Astrocyte (in vitro differentiated cells and primary cell): ENCODE data around the gene CDC42BPA.

Experiments used
- EZH2 ChIP-seq: IDR thresholded peaks from 2 replicates; pipeline ENCODE4 v1.6.1; 2012; ENCODE audit warnings: mild to moderate bottlenecking, low read length, inconsistent platforms; ENCODE audit not compliant: insufficient read depth
- TF ChIP-seq, protein P1 (sequence below): IDR thresholded peaks from 2 replicates; pipeline ENCODE4 v1.5.1; 2011; ENCODE audit warnings: low read depth, mild to moderate bottlenecking, inconsistent platforms, low read length, moderate library complexity; ENCODE audit not compliant: insufficient read depth

- no peak for TF ChIP-seq EZH2
- TF ChIP-seq, protein P1, sequence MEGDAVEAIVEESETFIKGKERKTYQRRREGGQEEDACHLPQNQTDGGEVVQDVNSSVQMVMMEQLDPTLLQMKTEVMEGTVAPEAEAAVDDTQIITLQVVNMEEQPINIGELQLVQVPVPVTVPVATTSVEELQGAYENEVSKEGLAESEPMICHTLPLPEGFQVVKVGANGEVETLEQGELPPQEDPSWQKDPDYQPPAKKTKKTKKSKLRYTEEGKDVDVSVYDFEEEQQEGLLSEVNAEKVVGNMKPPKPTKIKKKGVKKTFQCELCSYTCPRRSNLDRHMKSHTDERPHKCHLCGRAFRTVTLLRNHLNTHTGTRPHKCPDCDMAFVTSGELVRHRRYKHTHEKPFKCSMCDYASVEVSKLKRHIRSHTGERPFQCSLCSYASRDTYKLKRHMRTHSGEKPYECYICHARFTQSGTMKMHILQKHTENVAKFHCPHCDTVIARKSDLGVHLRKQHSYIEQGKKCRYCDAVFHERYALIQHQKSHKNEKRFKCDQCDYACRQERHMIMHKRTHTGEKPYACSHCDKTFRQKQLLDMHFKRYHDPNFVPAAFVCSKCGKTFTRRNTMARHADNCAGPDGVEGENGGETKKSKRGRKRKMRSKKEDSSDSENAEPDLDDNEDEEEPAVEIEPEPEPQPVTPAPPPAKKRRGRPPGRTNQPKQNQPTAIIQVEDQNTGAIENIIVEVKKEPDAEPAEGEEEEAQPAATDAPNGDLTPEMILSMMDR, result no peak
Measured at GRCh38 chr1:227175611-227176010, 142.7 kb downstream of the CDC42BPA start.
